ENCODE measurements around the gene CHPF2. TPM values are rescaled to one million over a fixed set of nuclear protein-coding genes. Genes with fewer than 3 reads are reported as not detected.

Gene CHPF2
- total and polyA plus RNA-seq, 4 donors: 7.8 to 53.5 (median 50.3) TPM

GRCh38 chr7:151192002-151192539, 40.2 kb upstream of the CHPF2 start:
- DNase-seq (no peak), ATAC-seq (ENCODE audit: low FRiP score) (no peak)
- Histone ChIP-seq H3K27me3 (ENCODE audit: control insufficient read depth in 1 of 2, insufficient read depth in 2 of 2, low read length in 1 of 2) (no peaks in the 10 kb centered on the region), H3K4me3 (ENCODE audit: low read length in 2 of 2) (no peak overlapping the region), H3K27ac (ENCODE audit: low read depth in 1 of 2, low read length in 2 of 2) (no peak overlapping the region), H3K4me1 (ENCODE audit: control insufficient read depth in 1 of 2, insufficient read depth in 2 of 2, low read length in 2 of 2) (no peaks in the 10 kb centered on the region), H3K9me3 (ENCODE audit: control insufficient read depth, low read length) (no peaks in the 10 kb centered on the region), H3K36me3 (ENCODE audit: control insufficient read depth in 1 of 2, insufficient read depth in 2 of 2, low read length in 1 of 2) (no peaks in the 10 kb centered on the region)
- 95 to 96% methylated on average over 23 of the region's 23 CpGs for WGBS, 2 donors
- intact Hi-C loops (cut with DNase I): no loop called here

GRCh38 chr7:151193203-151193978, 38.9 kb upstream of the CHPF2 start:
- Histone ChIP-seq H3K9me3 (ENCODE audit: control insufficient read depth, low read length) (no peaks in the 10 kb centered on the region), H3K36me3 (ENCODE audit: control insufficient read depth in 1 of 2, insufficient read depth in 2 of 2, low read length in 1 of 2) (no peaks in the 10 kb centered on the region), H3K27me3 (ENCODE audit: control insufficient read depth in 1 of 2, insufficient read depth in 2 of 2, low read length in 1 of 2) (no peaks in the 10 kb centered on the region), H3K4me3 (ENCODE audit: low read length in 2 of 2) (no peak overlapping the region), H3K4me1 (ENCODE audit: control insufficient read depth in 1 of 2, insufficient read depth in 2 of 2, low read length in 2 of 2) (no peaks in the 10 kb centered on the region), H3K27ac (ENCODE audit: low read depth in 1 of 2, low read length in 2 of 2) (no peak overlapping the region)
- intact Hi-C loops (cut with DNase I): no loop called here
- ATAC-seq (ENCODE audit: low FRiP score) (no peak), DNase-seq (no peak)
- WGBS, 2 donors: 90 to 95% methylated on average over 14 of the region's 14 CpGs

- intact Hi-C loops (cut with DNase I): no loop called here
- DNase-seq (no peak), ATAC-seq (ENCODE audit: low FRiP score) (no peak)
- Histone ChIP-seq H3K4me3 (ENCODE audit: low read length in 2 of 2) (no peak overlapping the region), H3K36me3 (ENCODE audit: control insufficient read depth in 1 of 2, insufficient read depth in 2 of 2, low read length in 1 of 2) (no peaks in the 10 kb centered on the region), H3K27me3 (ENCODE audit: control insufficient read depth in 1 of 2, insufficient read depth in 2 of 2, low read length in 1 of 2) (no peaks in the 10 kb centered on the region), H3K9me3 (ENCODE audit: control insufficient read depth, low read length) (no peaks in the 10 kb centered on the region), H3K4me1 (ENCODE audit: control insufficient read depth in 1 of 2, insufficient read depth in 2 of 2, low read length in 2 of 2) (no peaks in the 10 kb centered on the region), H3K27ac (ENCODE audit: low read depth in 1 of 2, low read length in 2 of 2) (no peak overlapping the region)
- WGBS, 2 donors: 81 to 82% methylated on average over 7 of the region's 7 CpGs
These were observed 38.1 kb upstream of the CHPF2 start for GRCh38 chr7:151194188-151194587.

GRCh38 chr7:151195616-151196450, 36.5 kb upstream of the CHPF2 start:
- DNase-seq: no peak
- ATAC-seq (ENCODE audit: low FRiP score): no peak
- Histone ChIP-seq H3K9me3 (ENCODE audit: control insufficient read depth, low read length) (no peaks in the 10 kb centered on the region), H3K27me3 (ENCODE audit: control insufficient read depth in 1 of 2, insufficient read depth in 2 of 2, low read length in 1 of 2) (no peaks in the 10 kb centered on the region), H3K27ac (ENCODE audit: low read depth in 1 of 2, low read length in 2 of 2) (no peak overlapping the region), H3K4me1 (ENCODE audit: control insufficient read depth in 1 of 2, insufficient read depth in 2 of 2, low read length in 2 of 2) (no peaks in the 10 kb centered on the region), H3K36me3 (ENCODE audit: control insufficient read depth in 1 of 2, insufficient read depth in 2 of 2, low read length in 1 of 2) (no peaks in the 10 kb centered on the region), H3K4me3 (ENCODE audit: low read length in 2 of 2) (no peak overlapping the region)
- intact Hi-C loops (cut with DNase I): no loop called here
- 58 to 59% methylated on average over 19 of the region's 19 CpGs for WGBS, 2 donors

GRCh38 chr7:151197932-151198331, 34.4 kb upstream of the CHPF2 start:
- Histone ChIP-seq H3K4me3 (ENCODE audit: low read length in 2 of 2) (no peak overlapping the region), H3K36me3 (ENCODE audit: control insufficient read depth in 1 of 2, insufficient read depth in 2 of 2, low read length in 1 of 2) (no peaks in the 10 kb centered on the region), H3K27me3 (ENCODE audit: control insufficient read depth in 1 of 2, insufficient read depth in 2 of 2, low read length in 1 of 2) (no peaks in the 10 kb centered on the region), H3K4me1 (ENCODE audit: control insufficient read depth in 1 of 2, insufficient read depth in 2 of 2, low read length in 2 of 2) (no peaks in the 10 kb centered on the region), H3K27ac (ENCODE audit: low read depth in 1 of 2, low read length in 2 of 2) (no peak overlapping the region), H3K9me3 (ENCODE audit: control insufficient read depth, low read length) (no peaks in the 10 kb centered on the region)
- ATAC-seq (ENCODE audit: low FRiP score): no peak
- intact Hi-C loops (cut with DNase I): no loop called here
- no peak for DNase-seq

GRCh38 chr7:151198945-151199848, 33.1 kb upstream of the CHPF2 start:
- 39 to 44% methylated on average over 30 of the region's 30 CpGs for WGBS, 2 donors
- Histone ChIP-seq H3K9me3 (ENCODE audit: control insufficient read depth, low read length) (no peaks in the 10 kb centered on the region), H3K4me1 (ENCODE audit: control insufficient read depth in 1 of 2, insufficient read depth in 2 of 2, low read length in 2 of 2) (no peaks in the 10 kb centered on the region), H3K27me3 (ENCODE audit: control insufficient read depth in 1 of 2, insufficient read depth in 2 of 2, low read length in 1 of 2) (no peaks in the 10 kb centered on the region), H3K27ac (ENCODE audit: low read depth in 1 of 2, low read length in 2 of 2) (no peak overlapping the region), H3K36me3 (ENCODE audit: control insufficient read depth in 1 of 2, insufficient read depth in 2 of 2, low read length in 1 of 2) (no peaks in the 10 kb centered on the region), H3K4me3 (ENCODE audit: low read length in 2 of 2) (no peak overlapping the region)
- DNase-seq: no peak
- intact Hi-C loops (cut with DNase I): no loop called here
- peak; percentile 27 for ATAC-seq (ENCODE audit: low FRiP score)

GRCh38 chr7:151201344-151201743, 30.9 kb upstream of the CHPF2 start:
- intact Hi-C loops (cut with DNase I): no loop called here
- Histone ChIP-seq H3K4me3 (ENCODE audit: low read length in 2 of 2) (no peak overlapping the region), H3K27me3 (ENCODE audit: control insufficient read depth in 1 of 2, insufficient read depth in 2 of 2, low read length in 1 of 2) (no peaks in the 10 kb centered on the region), H3K9me3 (ENCODE audit: control insufficient read depth, low read length) (no peaks in the 10 kb centered on the region), H3K36me3 (ENCODE audit: control insufficient read depth in 1 of 2, insufficient read depth in 2 of 2, low read length in 1 of 2) (no peaks in the 10 kb centered on the region), H3K4me1 (ENCODE audit: control insufficient read depth in 1 of 2, insufficient read depth in 2 of 2, low read length in 2 of 2) (no peaks in the 10 kb centered on the region), H3K27ac (ENCODE audit: low read depth in 1 of 2, low read length in 2 of 2) (no peak overlapping the region)
- WGBS, 2 donors: 89 to 94% methylated on average over 3 of the region's 3 CpGs
- no peak for ATAC-seq (ENCODE audit: low FRiP score)
- no peak for DNase-seq

- Histone ChIP-seq H3K36me3 (ENCODE audit: control insufficient read depth in 1 of 2, insufficient read depth in 2 of 2, low read length in 1 of 2) (no peaks in the 10 kb centered on the region), H3K27me3 (ENCODE audit: control insufficient read depth in 1 of 2, insufficient read depth in 2 of 2, low read length in 1 of 2) (no peaks in the 10 kb centered on the region), H3K4me3 (ENCODE audit: low read length in 2 of 2) (no peak overlapping the region), H3K9me3 (ENCODE audit: control insufficient read depth, low read length) (no peaks in the 10 kb centered on the region), H3K27ac (ENCODE audit: low read depth in 1 of 2, low read length in 2 of 2) (no peak overlapping the region), H3K4me1 (ENCODE audit: control insufficient read depth in 1 of 2, insufficient read depth in 2 of 2, low read length in 2 of 2) (no peaks in the 10 kb centered on the region)
- DNase-seq (no peak), ATAC-seq (ENCODE audit: low FRiP score) (no peak)
- intact Hi-C loops (cut with DNase I): no loop called here
- WGBS, 2 donors: 86 to 87% methylated on average over 4 of the region's 4 CpGs
These were observed 30.5 kb upstream of the CHPF2 start for GRCh38 chr7:151201751-151202150.
